ENCODE data around the gene TTC7B.
A peak's percentile ranks its signal among the peaks of the same experiment; 100 is the strongest.

Gene TTC7B

DNA sequence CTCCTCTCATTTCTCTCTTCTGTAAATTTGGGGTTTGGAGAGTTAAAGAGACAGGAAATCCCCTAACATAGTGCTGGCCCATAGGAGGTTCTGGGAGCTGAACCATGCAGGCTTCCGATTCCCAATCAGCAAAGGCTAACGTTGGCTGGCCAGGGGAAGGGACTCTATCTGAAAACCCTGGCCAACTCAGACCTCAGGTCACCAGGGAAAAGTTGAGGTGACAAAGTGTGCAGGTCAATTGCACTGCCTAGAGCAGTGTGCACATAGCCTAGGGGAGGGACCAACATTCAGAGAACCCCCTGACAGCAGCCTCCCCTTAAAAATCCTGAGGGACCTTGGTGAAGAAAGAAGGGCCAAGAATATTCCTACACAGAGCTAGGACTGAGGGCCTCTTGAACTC lies 38.9 kb downstream of the TTC7B start:
- DNase-seq (ENCODE audit: low read depth in 2 of 2) = no peak

- no peak for DNase-seq (ENCODE audit: low read depth in 2 of 2)
These were observed 40.8 kb downstream of the TTC7B start for GRCh38 chr14:90775441-90775840.

DNA sequence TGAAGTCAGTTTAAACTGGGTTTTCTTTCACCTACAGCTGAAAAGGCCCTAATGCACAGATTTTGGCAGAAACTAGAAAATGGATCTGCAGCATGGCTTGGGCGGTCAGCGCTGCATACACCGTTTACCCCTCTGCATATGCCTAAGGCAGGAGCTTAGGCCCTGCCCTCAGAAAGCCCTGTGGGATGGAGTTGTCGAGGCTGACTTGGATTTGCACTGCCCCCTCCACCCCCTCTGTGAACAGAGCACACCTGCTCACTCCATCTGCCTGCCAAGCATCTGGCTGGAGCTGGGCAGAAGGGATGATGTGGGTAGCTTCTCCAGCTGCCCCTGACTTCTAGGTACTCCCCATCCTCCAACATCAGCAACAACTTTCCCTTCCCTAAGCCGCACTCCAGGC lies 41.9 kb downstream of the TTC7B start:
- no peak for DNase-seq (ENCODE audit: low read depth in 2 of 2)

- no peak for DNase-seq (ENCODE audit: low read depth in 2 of 2)
These were observed 42.5 kb downstream of the TTC7B start for GRCh38 chr14:90773705-90774104.

DNA sequence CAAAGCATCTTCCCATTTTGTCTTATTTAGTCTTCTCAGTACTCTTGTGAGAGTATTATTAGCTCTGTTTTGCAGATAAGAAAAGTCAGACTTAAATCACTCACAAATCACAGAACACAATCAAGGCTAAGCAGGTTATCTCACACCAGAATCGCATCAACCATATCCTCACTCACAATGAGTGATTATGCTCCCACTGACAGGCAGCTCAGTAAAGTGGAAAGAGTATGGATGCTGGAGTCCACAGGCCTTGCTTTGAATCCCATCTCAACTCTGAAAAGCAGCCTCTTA lies 43.1 kb downstream of the TTC7B start:
- no peak for DNase-seq (ENCODE audit: low read depth in 2 of 2)

GRCh38 chr14:90767899-90768298 lies 48.3 kb downstream of the TTC7B start:
- no peak for DNase-seq (ENCODE audit: low read depth in 2 of 2)

GRCh38 chr14:90760591-90761316 lies 55.5 kb downstream of the TTC7B start:
- DNase-seq (ENCODE audit: low read depth in 2 of 2) = no peak

DNA sequence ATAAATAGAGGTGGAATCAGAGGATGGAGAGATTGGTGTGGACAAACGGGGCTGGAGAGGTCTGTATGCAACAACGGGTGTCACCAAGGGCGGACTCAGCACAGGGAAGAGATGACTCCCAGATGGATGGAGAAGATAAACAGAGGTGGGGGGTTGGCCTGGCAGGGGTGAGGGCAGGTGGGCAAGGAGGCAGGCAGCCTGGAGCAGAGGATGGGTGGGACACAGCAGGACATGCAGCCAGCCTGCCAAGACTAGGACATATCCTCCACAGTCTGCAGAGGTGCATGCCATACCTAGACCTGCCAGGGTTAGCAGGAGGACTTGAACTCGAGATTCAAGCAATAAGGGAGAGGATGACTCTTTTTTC lies 56.2 kb downstream of the TTC7B start:
- no peak for DNase-seq (ENCODE audit: low read depth in 2 of 2)

GRCh38 chr14:90759370-90760077 lies 56.7 kb downstream of the TTC7B start:
- no peak for DNase-seq (ENCODE audit: low read depth in 2 of 2)

DNA sequence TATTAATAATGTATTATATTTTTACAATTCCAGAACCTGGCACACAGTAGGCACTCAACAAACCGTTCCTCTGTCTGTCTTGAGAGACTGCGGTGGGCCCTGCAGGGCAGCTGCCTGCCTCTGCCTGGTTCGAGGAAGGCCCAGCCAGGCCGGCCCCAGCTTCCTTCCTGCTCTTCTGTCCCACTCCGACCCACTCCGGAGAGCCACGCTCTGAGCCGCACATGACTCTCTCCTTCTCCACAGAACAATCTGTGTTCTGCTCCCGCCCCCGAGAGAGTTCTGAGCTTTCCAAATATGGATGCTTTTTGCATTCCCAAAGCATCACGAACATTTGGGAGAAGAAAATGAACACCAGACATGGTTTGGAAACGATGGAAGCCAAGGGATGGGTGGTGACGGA lies 57.3 kb downstream of the TTC7B start:
- DNase-seq (ENCODE audit: low read depth in 2 of 2) = peak; percentile 40 to 42

- DNase-seq (ENCODE audit: low read depth in 2 of 2) = peak; percentile 66 to 76
These were observed 58.0 kb downstream of the TTC7B start for GRCh38 chr14:90758028-90758889.

DNA sequence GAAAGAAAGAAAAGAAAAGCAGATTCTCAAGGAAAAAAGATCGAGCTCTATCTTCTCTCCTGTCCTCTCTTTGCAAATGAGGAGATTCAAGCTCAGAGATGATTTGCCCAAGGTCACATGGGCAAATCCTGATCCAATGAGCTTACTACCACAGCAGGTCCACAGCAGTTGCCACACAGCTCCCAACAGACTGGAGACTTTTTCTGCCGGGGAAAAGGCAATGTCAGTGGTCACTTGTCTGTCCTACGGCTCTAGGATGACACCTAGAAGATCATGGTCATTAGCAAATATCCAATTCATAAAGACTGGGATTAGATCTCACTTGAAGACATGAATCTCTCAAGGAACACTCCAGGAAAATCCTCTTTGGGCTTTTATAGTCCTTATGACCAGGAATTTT lies 58.8 kb downstream of the TTC7B start:
- no peak for DNase-seq (ENCODE audit: low read depth in 2 of 2)

- no peak for DNase-seq (ENCODE audit: low read depth in 2 of 2)
These were observed 59.4 kb downstream of the TTC7B start for GRCh38 chr14:90756755-90757345.

DNA sequence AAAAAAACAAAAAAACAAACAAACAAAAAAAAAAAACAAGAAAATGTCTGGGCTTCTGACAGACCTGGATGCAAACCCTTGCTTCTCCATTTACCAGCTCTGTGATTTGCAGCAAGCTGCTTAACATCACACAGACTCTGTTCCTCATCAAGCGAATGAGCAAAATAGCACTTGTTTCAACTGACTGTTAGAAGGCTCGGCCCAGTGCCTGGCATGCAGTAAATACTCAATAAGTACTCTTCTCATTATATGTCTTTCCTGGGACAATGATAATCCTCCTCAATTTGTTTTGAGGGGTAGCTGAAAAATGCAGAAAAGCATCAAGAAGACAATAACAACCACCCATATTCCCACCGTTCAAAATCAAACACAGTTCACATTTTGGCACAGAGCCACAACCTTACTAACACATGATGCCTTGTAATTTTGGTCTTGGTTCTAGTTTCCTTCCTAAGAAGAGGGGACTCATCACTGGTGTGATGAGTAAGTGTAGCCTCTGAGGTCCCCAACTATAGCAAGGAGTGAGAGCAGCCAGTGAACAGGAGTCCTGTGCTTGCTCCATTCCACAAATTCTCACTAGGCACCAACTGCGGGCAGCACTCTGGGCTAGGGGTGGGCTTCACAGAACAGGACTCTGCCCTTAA lies 60.4 kb downstream of the TTC7B start:
- no peak for DNase-seq (ENCODE audit: low read depth in 2 of 2)

DNA sequence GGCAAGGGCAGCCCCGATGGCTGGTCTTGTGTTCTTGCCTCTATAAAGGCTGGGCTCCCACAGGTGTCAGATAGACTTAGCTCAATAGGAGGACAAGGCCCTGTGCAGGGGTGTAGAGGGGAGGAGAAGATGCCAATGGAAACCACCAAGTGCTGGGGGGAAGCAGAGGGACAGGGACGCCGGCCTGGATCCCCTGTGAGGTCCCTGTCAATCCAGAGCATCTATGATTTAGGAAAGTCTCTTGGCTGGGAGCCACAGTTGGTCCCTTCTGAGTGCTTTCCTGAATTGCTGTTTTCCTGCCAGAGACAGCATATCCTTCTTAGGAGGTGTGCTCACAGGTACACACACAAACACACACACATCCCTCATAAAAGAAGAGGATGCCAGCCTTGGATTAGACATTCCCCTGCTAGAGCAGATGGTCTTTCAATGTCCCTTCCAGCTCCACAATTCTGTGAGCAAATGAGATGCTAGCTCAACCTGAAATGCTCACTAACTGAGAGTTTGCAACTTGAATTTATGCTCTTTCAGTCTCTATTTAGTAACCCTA lies 62.7 kb downstream of the TTC7B start:
- DNase-seq (ENCODE audit: low read depth in 2 of 2) = no peak

DNA sequence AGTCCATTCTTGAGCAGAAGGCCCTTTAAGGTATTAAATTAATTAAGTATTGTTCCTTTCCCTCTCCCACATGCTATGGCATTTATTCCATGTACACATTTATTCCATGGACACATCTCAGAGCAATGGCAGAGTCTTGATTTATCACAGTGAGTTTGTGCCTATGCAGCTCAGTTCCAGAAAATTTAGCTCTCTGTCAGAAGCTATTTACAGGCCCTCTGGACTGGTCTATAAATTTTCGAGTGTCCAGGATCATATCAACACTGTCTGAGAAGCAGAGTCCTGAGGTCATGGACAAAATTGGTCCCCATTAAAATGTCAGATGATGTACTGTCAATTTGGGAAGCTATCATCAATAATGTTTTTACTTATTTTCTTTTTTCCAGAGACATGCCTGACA lies 65.5 kb downstream of the TTC7B start:
- no peak for DNase-seq (ENCODE audit: low read depth in 2 of 2)

GRCh38 chr14:90750191-90750590 lies 66.0 kb downstream of the TTC7B start:
- no peak for DNase-seq (ENCODE audit: low read depth in 2 of 2)

DNA sequence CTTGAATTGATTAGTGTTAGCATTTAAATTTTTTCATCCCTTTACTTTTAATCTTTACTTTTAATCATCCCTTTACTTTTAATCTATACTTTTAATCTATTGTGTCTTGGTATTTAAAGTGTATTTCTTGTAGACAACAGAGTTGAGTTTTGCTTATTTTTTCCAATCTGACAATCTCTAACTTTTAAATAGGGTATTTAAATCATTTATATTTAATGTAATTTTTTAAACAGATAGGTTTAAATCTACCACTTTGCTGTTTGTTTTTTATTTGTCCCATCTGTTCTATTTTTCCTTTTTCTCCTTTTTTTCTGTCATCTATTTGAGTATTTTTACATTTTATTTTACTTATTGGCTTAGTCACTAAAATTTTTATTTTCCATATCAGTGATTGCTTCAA lies 68.3 kb downstream of the TTC7B start:
- no peak for DNase-seq (ENCODE audit: low read depth in 2 of 2)

- DNase-seq (ENCODE audit: low read depth in 2 of 2) = no peak
These were observed 72.4 kb downstream of the TTC7B start for GRCh38 chr14:90743826-90744225.

- no peak for DNase-seq (ENCODE audit: low read depth in 2 of 2)
These were observed 72.8 kb downstream of the TTC7B start for GRCh38 chr14:90743425-90743824.

DNA sequence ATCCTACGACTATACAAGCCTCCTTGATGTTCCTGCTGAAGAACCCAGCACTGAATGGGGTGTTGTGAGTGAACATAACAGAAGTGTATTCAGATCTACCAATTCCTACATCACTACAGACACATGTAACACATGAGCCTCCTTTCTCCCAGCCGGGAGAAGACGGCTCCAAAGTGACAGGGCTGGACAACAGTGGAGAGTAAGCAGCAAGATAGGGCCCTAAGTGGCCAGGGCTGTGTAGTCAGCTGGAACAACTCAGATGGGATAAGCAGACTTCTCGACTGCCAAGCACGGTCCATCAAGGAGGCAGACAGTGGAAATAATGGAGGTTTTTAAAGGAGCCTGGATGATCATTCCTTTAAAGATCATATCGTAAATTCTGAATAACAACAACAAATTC lies 73.5 kb downstream of the TTC7B start:
- DNase-seq (ENCODE audit: low read depth in 2 of 2) = no peak

DNA sequence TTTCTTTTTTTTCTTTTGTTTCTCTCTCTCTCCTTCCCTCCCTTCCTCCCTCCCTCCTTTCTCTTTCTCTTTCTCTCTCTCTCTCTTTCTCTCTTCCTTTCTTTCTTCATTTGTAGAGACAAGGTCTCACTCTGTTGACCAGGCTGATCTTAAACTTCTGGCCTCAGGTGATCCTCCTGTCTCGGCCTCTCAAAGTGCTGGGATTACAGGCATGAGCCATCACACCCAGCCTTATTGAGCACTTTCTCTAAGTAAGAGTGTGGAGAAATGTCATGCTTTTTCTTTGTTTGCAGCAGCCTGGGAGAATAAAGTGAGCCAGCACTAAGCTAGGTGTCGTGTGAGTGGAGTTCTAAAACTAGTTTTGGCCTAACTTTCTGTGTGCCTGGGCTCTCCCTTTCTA lies 74.0 kb downstream of the TTC7B start:
- DNase-seq (ENCODE audit: low read depth in 2 of 2) = no peak
